Activated B cell treated with CpG ODN at 0.5 μM for 24 hours (primary cell): ENCODE results near the gene ANKRD44. TPM values are rescaled to one million over a fixed set of nuclear protein-coding genes. Genes with fewer than 3 reads are reported as not detected.
A peak's percentile ranks its signal among the peaks of the same experiment; 100 is the strongest.

Source experiments
- ATAC-seq: fragments of 200-7000 bp; cut with Tn5 transposase; one replicate; pipeline ENCODE4 v1.10.0; 2021; ENCODE audit warnings: low read depth, mild to moderate bottlenecking, moderate library complexity
- CTCF ChIA-PET: fragments of 350-600 bp; sonication (Branson Sonifier 250); formaldehyde crosslinking; loops from one replicate; lab custom pipeline; 2021; ENCODE audit warnings: antibody characterized with exemption; lab: Charles Lee
- POLR2A ChIA-PET: fragments of 350-600 bp; sonication (Branson Sonifier 250); formaldehyde crosslinking; loops from one replicate; lab custom pipeline; 2021; ENCODE audit warnings: antibody characterized with exemption; lab: Charles Lee
- DNase-seq: peaks from one replicate; pipeline ENCODE4 v3.0.0; 2022
- H3K27ac Mint-ChIP-seq: one replicate; pipeline ENCODE4 v1.8.0; 2020; ENCODE audit warnings: mixed read lengths
- H3K27me3 Mint-ChIP-seq: one replicate; pipeline ENCODE4 v1.8.0; 2021; ENCODE audit warnings: mixed read lengths
- H3K36me3 Mint-ChIP-seq: one replicate; pipeline ENCODE4 v1.8.0; 2021; ENCODE audit warnings: low read depth, mixed read lengths
- H3K4me1 Mint-ChIP-seq: one replicate; pipeline ENCODE4 v1.8.0; 2021; ENCODE audit warnings: mixed read lengths
- H3K4me3 Mint-ChIP-seq: one replicate; pipeline ENCODE4 v1.8.0; 2020; ENCODE audit warnings: mild to moderate bottlenecking, mixed read lengths
- H3K9me3 Mint-ChIP-seq: one replicate; pipeline ENCODE4 v1.8.0; 2020; ENCODE audit warnings: mixed read lengths
- intact Hi-C: fragments of 100-400 bp; cut with micrococcal nuclease; formaldehyde crosslinking; loops from one replicate; pipeline ENCODE4 v1.15.1; 2024
- total RNA-seq: library from RNA; stranded (reverse); gene quantifications from 2 replicates; pipeline ENCODE4 v1.2.3, GENCODE V29; 2022
- TF ChIP-seq, protein P1 (sequence below): fragments of 200-600 bp; IDR thresholded peaks from one replicate; pipeline ENCODE4 v1.8.0; 2022; ENCODE audit warnings: antibody characterized with exemption, mild to moderate bottlenecking

ANKRD44 gene
- total RNA-seq, 1 donor from 2014 or later: 185 TPM

DNA sequence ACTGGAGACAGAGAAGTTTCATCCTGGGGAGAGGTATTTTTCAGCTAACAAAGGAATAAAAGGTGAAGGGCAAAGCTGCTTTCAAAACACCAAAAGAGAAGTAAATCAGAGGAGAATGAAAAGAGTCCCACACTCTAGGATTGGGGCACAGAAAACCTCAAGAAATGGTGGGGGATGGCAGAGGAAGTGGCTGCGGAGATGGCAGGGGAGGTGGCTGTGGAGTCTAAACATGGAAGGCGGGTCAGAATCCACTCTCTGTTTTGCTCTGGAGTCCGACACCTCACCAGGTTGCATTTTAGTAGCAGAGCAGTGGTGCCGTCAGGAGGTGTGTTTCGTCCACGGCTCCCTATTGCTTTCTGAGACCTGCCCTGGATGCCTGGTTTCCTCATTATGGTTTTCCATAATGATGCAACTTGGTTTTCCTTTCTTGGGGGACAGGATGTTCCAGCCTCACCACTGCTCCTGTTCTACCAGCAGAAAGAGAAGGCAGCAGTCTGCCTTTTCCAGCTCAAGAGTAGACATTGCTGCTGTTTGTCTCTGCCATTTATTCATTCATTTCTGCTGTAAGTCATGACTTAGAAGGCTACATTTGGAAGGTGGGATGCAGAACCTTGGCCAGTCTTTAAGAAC, 188.7 kb downstream of the ANKRD44 start:
- intact Hi-C loops: loop anchor here (1.0 kb wide), 1 partner anchor 8 kb away; no protein-coding TSS in a partner anchor
- no peak for DNase-seq
- ATAC-seq: no peak
- no peaks in the 10 kb centered on the region for H3K27me3 Mint-ChIP-seq
- peak overlapping the region; percentile 18 for H3K27ac Mint-ChIP-seq
- no peak overlapping the region for H3K4me3 Mint-ChIP-seq
- H3K4me1 Mint-ChIP-seq: peaks cover 21% of the 10 kb centered on the region
- CTCF ChIA-PET: interaction anchor here (1.7 to 1.9 kb wide), 3 partner anchors 9 to 69 kb away, joined by 7 to 9 read pairs (median 7); no protein-coding TSS in a partner anchor
- peaks cover 90% of the 10 kb centered on the region for H3K36me3 Mint-ChIP-seq
- POLR2A ChIA-PET: interaction anchor here (0.6 to 1.5 kb wide), 4 partner anchors 9 to 33 kb away, joined by 3 read pairs; no protein-coding TSS in a partner anchor
- TF ChIP-seq, protein P1, sequence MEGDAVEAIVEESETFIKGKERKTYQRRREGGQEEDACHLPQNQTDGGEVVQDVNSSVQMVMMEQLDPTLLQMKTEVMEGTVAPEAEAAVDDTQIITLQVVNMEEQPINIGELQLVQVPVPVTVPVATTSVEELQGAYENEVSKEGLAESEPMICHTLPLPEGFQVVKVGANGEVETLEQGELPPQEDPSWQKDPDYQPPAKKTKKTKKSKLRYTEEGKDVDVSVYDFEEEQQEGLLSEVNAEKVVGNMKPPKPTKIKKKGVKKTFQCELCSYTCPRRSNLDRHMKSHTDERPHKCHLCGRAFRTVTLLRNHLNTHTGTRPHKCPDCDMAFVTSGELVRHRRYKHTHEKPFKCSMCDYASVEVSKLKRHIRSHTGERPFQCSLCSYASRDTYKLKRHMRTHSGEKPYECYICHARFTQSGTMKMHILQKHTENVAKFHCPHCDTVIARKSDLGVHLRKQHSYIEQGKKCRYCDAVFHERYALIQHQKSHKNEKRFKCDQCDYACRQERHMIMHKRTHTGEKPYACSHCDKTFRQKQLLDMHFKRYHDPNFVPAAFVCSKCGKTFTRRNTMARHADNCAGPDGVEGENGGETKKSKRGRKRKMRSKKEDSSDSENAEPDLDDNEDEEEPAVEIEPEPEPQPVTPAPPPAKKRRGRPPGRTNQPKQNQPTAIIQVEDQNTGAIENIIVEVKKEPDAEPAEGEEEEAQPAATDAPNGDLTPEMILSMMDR: no peak
- H3K9me3 Mint-ChIP-seq: no peaks in the 10 kb centered on the region

DNA sequence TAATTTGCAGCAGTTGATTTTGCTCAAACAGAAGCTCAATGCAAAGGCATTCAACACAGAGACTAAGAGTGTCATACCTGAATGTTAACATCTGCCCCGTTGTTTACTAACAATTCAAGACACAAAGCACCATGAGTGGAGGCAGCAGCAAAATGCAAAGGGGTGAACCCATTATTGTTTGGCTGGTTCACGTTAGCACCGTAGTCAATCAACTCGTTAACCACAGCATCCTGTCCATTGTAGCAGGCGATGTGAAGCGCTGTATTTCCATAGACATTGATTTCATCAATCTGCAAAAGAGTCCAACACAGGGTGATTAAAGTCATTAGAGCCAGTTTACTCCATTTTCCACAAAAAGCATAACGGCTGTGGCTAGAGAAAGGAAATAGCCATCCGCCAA, 189.3 kb downstream of the ANKRD44 start:
- POLR2A ChIA-PET: interaction anchor here (0.6 kb wide), 1 partner anchor 10 kb away, joined by 3 read pairs; no protein-coding TSS in a partner anchor

DNA sequence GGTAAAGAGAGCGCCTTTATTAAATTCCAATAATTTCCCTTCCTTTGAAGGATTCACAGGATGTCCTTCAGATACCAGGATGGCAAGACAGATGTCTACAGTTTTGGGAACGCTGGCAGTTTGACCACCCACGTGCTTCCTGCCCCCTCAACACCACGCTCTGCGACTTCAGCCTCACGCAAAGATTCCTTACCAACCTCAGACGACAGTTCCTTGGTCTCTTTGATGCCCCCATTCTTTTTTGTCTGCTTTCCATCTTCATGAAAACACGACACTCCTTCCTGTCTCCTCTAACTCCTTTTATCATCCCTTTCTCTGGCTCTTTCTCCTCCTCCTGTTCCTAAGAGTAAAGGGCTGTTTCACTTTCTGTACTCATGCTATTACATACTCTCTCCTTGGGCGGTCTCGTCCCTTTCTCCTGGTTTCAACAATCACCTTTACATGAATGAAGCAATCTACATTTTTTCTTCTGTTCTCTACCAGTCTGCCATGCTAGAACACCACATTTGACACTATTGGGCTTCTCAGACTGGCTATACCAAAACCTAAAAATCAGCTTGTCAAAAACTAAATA, 194.2 kb downstream of the ANKRD44 start:
- DNase-seq (no peak), ATAC-seq (no peak)
- Mint-ChIP-seq H3K9me3 (no peaks in the 10 kb centered on the region), H3K36me3 (peaks cover 55% of the 10 kb centered on the region), H3K27me3 (no peaks in the 10 kb centered on the region), H3K27ac (peak overlapping the region; percentile 67), H3K4me3 (no peak overlapping the region), H3K4me1 (peaks cover 40% of the 10 kb centered on the region)
- intact Hi-C loops: no loop called here
- POLR2A ChIA-PET: no interaction called here
- TF ChIP-seq, protein P1: no peak
- CTCF ChIA-PET: interaction anchor here (1.3 to 13.9 kb wide), 3 partner anchors 56 to 192 kb away, joined by 4 to 282 read pairs (median 81); partner anchors contain the start of gene ANKRD44

More for the DNA sequence above, 189.3 kb downstream of the ANKRD44 start:
- H3K36me3 Mint-ChIP-seq: peaks cover 91% of the 10 kb centered on the region
- intact Hi-C loops: loop anchor here (1.0 kb wide), 1 partner anchor 9 kb away; no protein-coding TSS in a partner anchor
- peaks cover 27% of the 10 kb centered on the region for H3K4me1 Mint-ChIP-seq
- CTCF ChIA-PET: interaction anchor here (1.7 to 13.9 kb wide), 2 partner anchors 51 to 70 kb away, joined by 7 to 282 read pairs; no protein-coding TSS in a partner anchor
- no peak overlapping the region for H3K4me3 Mint-ChIP-seq
- ATAC-seq (no peak), DNase-seq (no peak)
- H3K9me3 Mint-ChIP-seq: no peaks in the 10 kb centered on the region
- H3K27me3 Mint-ChIP-seq: no peaks in the 10 kb centered on the region
- H3K27ac Mint-ChIP-seq: peak overlapping the region; percentile 18
- TF ChIP-seq, protein P1: no peak

DNA sequence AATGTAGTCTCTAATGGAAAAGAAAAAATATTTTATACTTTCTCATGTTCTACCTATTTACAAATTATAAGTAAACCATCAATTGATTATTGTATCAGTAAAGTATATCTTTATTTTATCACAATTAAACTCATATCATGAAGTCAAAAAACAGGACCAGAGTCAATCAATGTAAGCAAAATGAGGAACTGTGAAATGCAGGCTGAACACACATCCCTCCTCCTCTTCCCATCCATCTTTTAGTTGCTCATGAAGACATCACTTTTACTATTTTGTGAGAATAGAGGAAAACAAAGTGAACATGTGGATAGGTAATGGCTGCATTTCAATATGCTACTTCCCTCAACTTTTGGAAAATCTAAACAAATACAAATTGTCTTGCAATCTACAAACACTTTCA, 195.3 kb downstream of the ANKRD44 start:
- ATAC-seq (peak; percentile 28), DNase-seq (no peak)
- ChIA-PET POLR2A (interaction anchor here (0.7 to 3.6 kb wide), 5 partner anchors 37 to 194 kb away, joined by 3 to 28 read pairs (median 3); partner anchors contain the start of gene ANKRD44), CTCF (interaction anchor here (0.7 to 13.9 kb wide), 9 partner anchors 26 to 244 kb away, joined by 3 to 282 read pairs (median 27); partner anchors contain the start of gene ANKRD44)
- H3K27me3 Mint-ChIP-seq: no peaks in the 10 kb centered on the region
- H3K36me3 Mint-ChIP-seq: peaks cover 49% of the 10 kb centered on the region
- H3K9me3 Mint-ChIP-seq: no peaks in the 10 kb centered on the region
- H3K4me3 Mint-ChIP-seq: no peak overlapping the region
- peak overlapping the region; percentile 73 for H3K27ac Mint-ChIP-seq
- TF ChIP-seq, protein P1: no peak
- intact Hi-C loops: no loop called here
- H3K4me1 Mint-ChIP-seq: peaks cover 34% of the 10 kb centered on the region
